Stimulated activated CD8-positive, alpha-beta memory T cell treated with anti-CD3 and anti-CD28 coated beads, Interleukin-7, amount 100 ng/mL, for 48 hours (primary cell): ENCODE measurements around the gene CENPK.
"Not testable (repeated sequence)": the region's sequence is repeated elsewhere in the genome, so short reads cannot be mapped to it uniquely, and the experiment has no call there.

Source experiments
- DNase-seq, 2 donors: peaks; one replicate each; pipeline ENCODE4 v3.0.0-alpha.2; 2020; ENCODE audit warnings: low read depth in 1 of 2; ENCODE audit errors: extremely low read depth in 1 of 2

Gene CENPK

GRCh38 chr5:65562731-65563701 lies at the start of gene CENPK, which contains the start of gene PPWD1:
CENPK (minus strand) TSS chr5:65563168; CDS start chr5:65554907, 8,261 bp downstream.
PPWD1 (plus strand) TSS chr5:65563296; CDS start chr5:65563311, 15 bp downstream.
- DNase-seq = peak; percentile 85 to 94

GRCh38 chr5:65612298-65612907 lies 49.4 kb upstream of the CENPK start:
- no peak for DNase-seq

GRCh38 chr5:65611524-65611923 lies 48.6 kb upstream of the CENPK start:
- DNase-seq = no peak

- DNase-seq = not testable (repeated sequence)
These were observed 38.8 kb upstream of the CENPK start for GRCh38 chr5:65601761-65602160.

GRCh38 chr5:65588694-65589093 lies 25.7 kb upstream of the CENPK start:
- DNase-seq = no peak

- no peak for DNase-seq
These were observed 14.2 kb upstream of the CENPK start for GRCh38 chr5:65577141-65577540.

- DNase-seq = no peak
These were observed 7.7 kb upstream of the CENPK start for GRCh38 chr5:65570598-65571226.

GRCh38 chr5:65566505-65566904 lies 3.5 kb upstream of the CENPK start:
- no peak for DNase-seq

GRCh38 chr5:65563777-65564176 lies 809 bp upstream of the CENPK start:
- DNase-seq = no peak

GRCh38 chr5:65556718-65557117 lies 6.2 kb downstream of the CENPK start:
- no peak for DNase-seq

- DNase-seq = no peak
These were observed 6.8 kb downstream of the CENPK start for GRCh38 chr5:65556181-65556580.

GRCh38 chr5:65555287-65555686 lies 7.7 kb downstream of the CENPK start:
- DNase-seq = no peak

- DNase-seq = no peak
These were observed 9.0 kb downstream of the CENPK start for GRCh38 chr5:65553941-65554340.

GRCh38 chr5:65548281-65548680 lies 14.7 kb downstream of the CENPK start:
- peak in 1 of 2 donors; percentile 16 for DNase-seq

GRCh38 chr5:65546141-65546540 lies 16.8 kb downstream of the CENPK start:
- DNase-seq = no peak

GRCh38 chr5:65544473-65544872 lies 18.5 kb downstream of the CENPK start:
- no peak for DNase-seq

GRCh38 chr5:65539827-65540226 lies 23.1 kb downstream of the CENPK start:
- no peak for DNase-seq

- DNase-seq = no peak
These were observed 27.4 kb downstream of the CENPK start for GRCh38 chr5:65535529-65535987.

- DNase-seq = no peak
These were observed 32.1 kb downstream of the CENPK start for GRCh38 chr5:65530904-65531303.

- no peak for DNase-seq
These were observed 37.2 kb downstream of the CENPK start for GRCh38 chr5:65525726-65526125.

GRCh38 chr5:65512170-65512937 lies 50.6 kb downstream of the CENPK start:
- DNase-seq = peak in 1 of 2 donors; percentile 3
